KMS-11 (cell line): ENCODE data around the gene ZMYND11.

ENCODE experiments used
- H2AFZ ChIP-seq: fragments of 200-600 bp; sonication (generic); 2 replicates; pipeline ENCODE4 v1.6.1; 2016; ENCODE audit warnings: antibody characterized with exemption, mixed run types, low read depth
- H3K27ac ChIP-seq: fragments of 200-600 bp; sonication (generic); 2 replicates; pipeline ENCODE4 v1.6.1; 2016; ENCODE audit warnings: mild to moderate bottlenecking, mixed run types
- H3K27me3 ChIP-seq: fragments of 200-600 bp; sonication (generic); 2 replicates; pipeline ENCODE4 v1.6.1; 2017; ENCODE audit warnings: mild to moderate bottlenecking, low read depth, mixed run types, moderate library complexity; ENCODE audit not compliant: insufficient read depth
- H3K36me3 ChIP-seq: fragments of 200-600 bp; sonication (generic); 2 replicates; pipeline ENCODE4 v1.6.1; 2017; ENCODE audit warnings: mild to moderate bottlenecking, mixed run types; ENCODE audit not compliant: insufficient read depth
- H3K4me1 ChIP-seq: fragments of 200-600 bp; sonication (generic); 2 replicates; pipeline ENCODE4 v1.6.1; 2016; ENCODE audit warnings: mild to moderate bottlenecking, low read depth, mixed run types; ENCODE audit not compliant: poor library complexity, severe bottlenecking
- H3K4me2 ChIP-seq: fragments of 200-600 bp; sonication (generic); 2 replicates; pipeline ENCODE4 v1.7.0; 2016; ENCODE audit warnings: mild to moderate bottlenecking, mixed run types
- H3K4me3 ChIP-seq: fragments of 200-600 bp; sonication (generic); IDR thresholded peaks from 2 replicates; pipeline ENCODE4 v1.6.1; 2017; ENCODE audit warnings: low read depth, low read length, mixed read lengths; ENCODE audit not compliant: insufficient read depth
- H3K79me2 ChIP-seq: fragments of 200-600 bp; sonication (generic); 2 replicates; pipeline ENCODE4 v1.6.1; 2016; ENCODE audit warnings: low read depth, mixed run types; ENCODE audit not compliant: insufficient read depth
- H3K9ac ChIP-seq: fragments of 200-600 bp; sonication (generic); 2 replicates; pipeline ENCODE4 v1.6.1; 2016; ENCODE audit warnings: mild to moderate bottlenecking, mixed run types
- H4K20me1 ChIP-seq: fragments of 200-600 bp; sonication (generic); 2 replicates; pipeline ENCODE4 v1.6.1; 2016; ENCODE audit warnings: mild to moderate bottlenecking, mixed run types; ENCODE audit not compliant: insufficient read depth
- CTCF ChIP-seq: fragments of 200-600 bp; sonication (generic); conservative IDR thresholded peaks from 2 replicates; pipeline ENCODE4 v1.6.1; 2017; ENCODE audit warnings: low read depth, mild to moderate bottlenecking, antibody characterized with exemption, low read length, moderate library complexity, mixed read lengths

The ZMYND11 gene

GRCh38 chr10:104416-104815 lies 30.8 kb upstream of the ZMYND11 start:
- no peak for TF ChIP-seq CTCF
- H3K27me3 ChIP-seq: no peaks in the 10 kb centered on the region

GRCh38 chr10:104862-105565 lies 30.2 kb upstream of the ZMYND11 start:
- H3K4me2 ChIP-seq: no peak overlapping the region
- H3K79me2 ChIP-seq: no peaks in the 10 kb centered on the region
- no peak overlapping the region for H2AFZ ChIP-seq
- H3K27me3 ChIP-seq: no peaks in the 10 kb centered on the region
- TF ChIP-seq CTCF: no peak
- no peak overlapping the region for H3K9ac ChIP-seq
- H3K4me3 ChIP-seq: no peak overlapping the region
- H4K20me1 ChIP-seq: no peaks in the 10 kb centered on the region
- H3K4me1 ChIP-seq: no peaks in the 10 kb centered on the region
- no peak overlapping the region for H3K27ac ChIP-seq
- H3K36me3 ChIP-seq: no peaks in the 10 kb centered on the region

More at GRCh38 chr10:104416-104815, 30.8 kb upstream of the ZMYND11 start:
- no peak overlapping the region for H3K4me3 ChIP-seq
- no peak overlapping the region for H3K4me2 ChIP-seq
- no peaks in the 10 kb centered on the region for H3K4me1 ChIP-seq
- no peak overlapping the region for H3K27ac ChIP-seq
- H3K9ac ChIP-seq: no peak overlapping the region
- no peaks in the 10 kb centered on the region for H3K79me2 ChIP-seq
- H4K20me1 ChIP-seq: no peaks in the 10 kb centered on the region
- H2AFZ ChIP-seq: no peak overlapping the region
- H3K36me3 ChIP-seq: no peaks in the 10 kb centered on the region

- no peak overlapping the region for H3K4me2 ChIP-seq
- no peaks in the 10 kb centered on the region for H3K4me1 ChIP-seq
- H3K27me3 ChIP-seq: no peaks in the 10 kb centered on the region
- no peak for TF ChIP-seq CTCF
- no peak overlapping the region for H3K9ac ChIP-seq
- no peak overlapping the region for H3K27ac ChIP-seq
- H3K36me3 ChIP-seq: no peaks in the 10 kb centered on the region
- no peaks in the 10 kb centered on the region for H3K79me2 ChIP-seq
- H2AFZ ChIP-seq: no peak overlapping the region
- H3K4me3 ChIP-seq: no peak overlapping the region
- no peaks in the 10 kb centered on the region for H4K20me1 ChIP-seq
These were observed 29.4 kb upstream of the ZMYND11 start for GRCh38 chr10:105806-106205.

- Histone ChIP-seq H2AFZ (no peak overlapping the region), H3K27me3 (no peaks in the 10 kb centered on the region), H3K27ac (no peak overlapping the region), H4K20me1 (no peaks in the 10 kb centered on the region), H3K79me2 (no peaks in the 10 kb centered on the region), H3K4me1 (no peaks in the 10 kb centered on the region), H3K9ac (no peak overlapping the region), H3K36me3 (no peaks in the 10 kb centered on the region), H3K4me2 (no peak overlapping the region), H3K4me3 (no peak overlapping the region)
- TF ChIP-seq CTCF: no peak
These were observed 28.5 kb upstream of the ZMYND11 start for GRCh38 chr10:106740-107139.
